PC-3 (cell line): ENCODE data around the gene C1QL1. TPM values are rescaled to one million over a fixed set of nuclear protein-coding genes. Genes with fewer than 3 reads are reported as not detected.

Experiments
- ATAC-seq: fragments of 200-7000 bp; cut with Tn5 transposase; 2 replicates; pipeline ENCODE4 v1.9.1; 2020; ENCODE audit warnings: mild to moderate bottlenecking, moderate library complexity
- BruUV-seq: library from RNA; stranded (reverse); fragments of 400-500 nt; replicated peaks from 2 replicates; lab custom pipeline; 2021; lab: Mats Ljungman, UMichigan
- CTCF ChIA-PET: fragments of 300-600 bp; sonication (Branson Sonifier 250); formaldehyde crosslinking; loops from one replicate; lab custom pipeline; 2022; ENCODE audit warnings: antibody characterized with exemption; lab: Charles Lee
- POLR2A ChIA-PET: fragments of 300-600 bp; sonication (Branson Sonifier 250); formaldehyde crosslinking; loops from one replicate; lab custom pipeline; 2022; ENCODE audit warnings: antibody characterized with exemption; ENCODE audit not compliant: unreplicated experiment; lab: Charles Lee
- DNase-seq: peaks from one replicate; pipeline ENCODE4 v3.0.0-alpha.2; 2015
- H2AFZ ChIP-seq: fragments of 300-600 bp; sonication (generic); 2 replicates; pipeline ENCODE4 v1.6.0; 2016; ENCODE audit warnings: antibody characterized with exemption, low read length
- H3F3A ChIP-seq: fragments of 300-600 bp; sonication (generic); one replicate; pipeline ENCODE4 v1.6.0; 2017; ENCODE audit warnings: antibody characterized with exemption, low read length, control low read depth, mild to moderate bottlenecking; ENCODE audit not compliant: unreplicated experiment
- H3K27ac ChIP-seq: fragments of 300-600 bp; sonication (generic); 2 replicates; pipeline ENCODE4 v1.5.1; 2016; ENCODE audit warnings: mild to moderate bottlenecking, low read length
- H3K27me3 ChIP-seq: fragments of 300-600 bp; sonication (generic); 2 replicates; pipeline ENCODE4 v1.6.1; 2016; ENCODE audit warnings: low read length, mixed read lengths
- H3K36me3 ChIP-seq: fragments of 300-600 bp; sonication (generic); 2 replicates; pipeline ENCODE4 v1.6.1; 2016; ENCODE audit warnings: low read depth, mixed run types, low read length, mixed read lengths
- H3K4me1 ChIP-seq: fragments of 300-600 bp; sonication (generic); 2 replicates; pipeline ENCODE4 v1.5.1; 2016; ENCODE audit warnings: low read length; ENCODE audit not compliant: insufficient read depth
- H3K4me2 ChIP-seq: fragments of 300-600 bp; sonication (generic); 2 replicates; pipeline ENCODE4 v1.6.0; 2016; ENCODE audit warnings: low read length
- H3K4me3 ChIP-seq: fragments of 300-600 bp; sonication (generic); 2 replicates; pipeline ENCODE4 v1.5.1; 2016; ENCODE audit warnings: mild to moderate bottlenecking, low read length, mixed read lengths
- H3K79me2 ChIP-seq: fragments of 300-600 bp; sonication (generic); 2 replicates; pipeline ENCODE4 v1.6.1; 2017; ENCODE audit warnings: low read length, mixed read lengths
- H3K9ac ChIP-seq: fragments of 300-600 bp; sonication (generic); 2 replicates; pipeline ENCODE4 v1.6.0; 2016; ENCODE audit warnings: mild to moderate bottlenecking, low read length
- H3K9me2 ChIP-seq: fragments of 300-600 bp; sonication (generic); replicated peaks from 2 replicates; pipeline ENCODE4 v1.6.1; 2016; ENCODE audit warnings: mixed run types, low read length, mixed read lengths
- H3K9me3 ChIP-seq: fragments of 300-600 bp; sonication (generic); 2 replicates; pipeline ENCODE4 v1.6.1; 2016; ENCODE audit warnings: low read length, mixed read lengths
- H4K20me1 ChIP-seq: fragments of 300-600 bp; sonication (generic); 2 replicates; pipeline ENCODE4 v1.6.1; 2016; ENCODE audit warnings: low read length, mixed read lengths
- CTCF ChIP-seq: fragments of 300-600 bp; sonication (generic); conservative IDR thresholded peaks from 2 replicates; pipeline ENCODE4 v1.5.1; 2017; ENCODE audit warnings: antibody characterized with exemption, low read depth, mild to moderate bottlenecking, low read length
- EZH2 ChIP-seq: fragments of 300-600 bp; sonication (generic); IDR thresholded peaks from one replicate; pipeline ENCODE4 v1.6.1; 2017; ENCODE audit warnings: antibody characterized with exemption, mild to moderate bottlenecking, low read length; ENCODE audit not compliant: unreplicated experiment
- EZH2phosphoT487 ChIP-seq: fragments of 300-600 bp; sonication (generic); IDR thresholded peaks from 2 replicates; pipeline ENCODE4 v1.6.1; 2018; ENCODE audit warnings: mild to moderate bottlenecking, antibody characterized with exemption, low read length, borderline replicate concordance
- intact Hi-C: fragments of 100-400 bp; cut with micrococcal nuclease; formaldehyde crosslinking; loops from 2 replicates; pipeline ENCODE4 v1.9.0; 2023
- total RNA-seq: library from RNA; depleted of rRNA; stranded (reverse); fragments of >200 nt; gene quantifications from 2 replicates; pipeline ENCODE4 v1.2.3, GENCODE V29; 2014

Gene C1QL1
- total RNA-seq, 1 experiment from 2014 or later: 2.8 TPM

- ChIA-PET CTCF (no interaction called here), POLR2A (no interaction called here)
- intact Hi-C loops: no loop called here
Measured at GRCh38 chr17:45001310-45001709, 33.2 kb upstream of the C1QL1 start.

DNA sequence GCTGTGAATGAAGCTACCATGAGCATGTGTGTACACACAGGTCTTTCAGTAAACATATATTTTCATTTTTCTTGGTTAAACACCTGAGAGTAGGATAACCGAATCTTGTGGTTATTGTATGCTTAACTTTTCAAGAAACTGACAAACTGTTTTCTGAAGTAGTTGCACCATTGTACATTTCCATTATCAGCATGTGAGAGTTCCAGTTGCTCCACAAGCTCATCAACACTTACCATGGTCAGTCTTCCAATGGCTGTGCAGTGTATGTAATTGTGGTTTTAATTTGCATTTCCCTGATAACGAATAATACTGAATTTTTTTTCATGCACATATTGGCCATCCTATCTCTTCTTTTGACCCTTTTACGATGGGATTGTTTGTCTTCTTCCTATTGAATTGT lies 31.3 kb upstream of the C1QL1 start:
- DNase-seq (no peak), ATAC-seq (no peak)
- H3K27ac ChIP-seq: no peak overlapping the region
- H3K9me3 ChIP-seq: no peaks in the 10 kb centered on the region
- no peak overlapping the region for H3K9ac ChIP-seq
- ChIA-PET CTCF (no interaction called here), POLR2A (no interaction called here)
- BruUV-seq: no TSS peak
- H2AFZ ChIP-seq: no peak overlapping the region
- intact Hi-C loops: no loop called here
- H3F3A ChIP-seq: no peaks in the 10 kb centered on the region
- no peak overlapping the region for H3K4me3 ChIP-seq
- no peaks in the 10 kb centered on the region for H3K27me3 ChIP-seq
- H3K4me2 ChIP-seq: no peak overlapping the region
- TF ChIP-seq CTCF (no peak), EZH2phosphoT487 (no peak), EZH2 (no peak)
- H3K36me3 ChIP-seq: no peaks in the 10 kb centered on the region
- H4K20me1 ChIP-seq: no peaks in the 10 kb centered on the region
- H3K4me1 ChIP-seq: no peaks in the 10 kb centered on the region
- no peaks in the 10 kb centered on the region for H3K9me2 ChIP-seq
- H3K79me2 ChIP-seq: no peaks in the 10 kb centered on the region

More at GRCh38 chr17:45001310-45001709, 33.2 kb upstream of the C1QL1 start:
- TF ChIP-seq CTCF: no peak
- no peak for TF ChIP-seq EZH2
- no peaks in the 10 kb centered on the region for H3K9me2 ChIP-seq
- no peaks in the 10 kb centered on the region for H3K9me3 ChIP-seq
- no peak overlapping the region for H3K9ac ChIP-seq
- H4K20me1 ChIP-seq: no peaks in the 10 kb centered on the region
- H3K4me2 ChIP-seq: no peak overlapping the region
- no peaks in the 10 kb centered on the region for H3K4me1 ChIP-seq
- no peak overlapping the region for H3K4me3 ChIP-seq
- no peaks in the 10 kb centered on the region for H3K79me2 ChIP-seq
- DNase-seq: no peak
- no TSS peak for BruUV-seq
- no peaks in the 10 kb centered on the region for H3K36me3 ChIP-seq
- no peaks in the 10 kb centered on the region for H3K27me3 ChIP-seq
- H3K27ac ChIP-seq: no peak overlapping the region
- H2AFZ ChIP-seq: no peak overlapping the region
- no peak for ATAC-seq
- no peaks in the 10 kb centered on the region for H3F3A ChIP-seq

DNA sequence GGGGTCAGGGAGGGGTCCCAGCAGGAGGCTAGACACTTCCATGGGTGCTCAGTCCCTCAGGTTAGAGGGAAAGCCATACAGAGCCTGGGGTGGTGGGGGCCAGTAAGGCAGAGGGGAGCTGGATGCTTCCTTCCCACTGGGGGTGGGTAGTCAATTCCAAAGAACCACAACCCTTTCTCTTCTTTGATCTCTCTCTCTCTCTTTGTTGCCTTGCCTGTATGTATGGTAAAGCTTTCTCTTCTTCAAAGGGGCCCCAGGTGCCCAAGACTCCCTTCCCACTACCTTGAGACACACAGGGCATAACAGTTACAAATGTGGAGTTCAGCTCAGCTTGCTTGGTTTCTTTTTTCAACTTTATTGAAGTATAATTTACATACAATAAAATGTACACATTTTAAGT lies 30.5 kb upstream of the C1QL1 start:
- intact Hi-C loops: no loop called here
- no peak for DNase-seq
- H2AFZ ChIP-seq: no peak overlapping the region
- H3K4me2 ChIP-seq: no peak overlapping the region
- no peaks in the 10 kb centered on the region for H3K27me3 ChIP-seq
- no peaks in the 10 kb centered on the region for H3K4me1 ChIP-seq
- H3K79me2 ChIP-seq: no peaks in the 10 kb centered on the region
- H4K20me1 ChIP-seq: no peaks in the 10 kb centered on the region
- H3K4me3 ChIP-seq: no peak overlapping the region
- no peaks in the 10 kb centered on the region for H3F3A ChIP-seq
- BruUV-seq: no TSS peak
- no peaks in the 10 kb centered on the region for H3K9me3 ChIP-seq
- no peaks in the 10 kb centered on the region for H3K36me3 ChIP-seq
- H3K9ac ChIP-seq: no peak overlapping the region
- POLR2A ChIA-PET: no interaction called here
- no peak for TF ChIP-seq CTCF
- no peak for ATAC-seq
- no peaks in the 10 kb centered on the region for H3K9me2 ChIP-seq
- H3K27ac ChIP-seq: no peak overlapping the region
- CTCF ChIA-PET: interaction anchor here (0.5 kb wide), 1 partner anchor 11 kb away, joined by 3 read pairs; no protein-coding TSS in a partner anchor
